Measurements from ENCODE around the gene SPTBN2. TPM values are rescaled to one million over a fixed set of nuclear protein-coding genes. Genes with fewer than 3 reads are reported as not detected.
A peak's percentile ranks its signal among the peaks of the same experiment; 100 is the strongest.

Gene SPTBN2
- polyA plus RNA-seq (2011; rRNA removed) (4.4 and 5.8 TPM in 2 replicates), polyA plus RNA-seq (2017; fragmentation: RNase III; extraction: RNeasy Plus Mini Kit Qiagen cat#74134 plus additional on column Dnase treatment) (8.1 to 9.9 TPM (median 9.6 TPM) in 3 replicates), polyA minus RNA-seq (2011; rRNA and poly(A)+ RNA removed) (5.8 and 9.0 TPM in 2 replicates)
- 10.1 and 11.4 TPM in 2 replicates for polyA plus RNA-seq (2012; cell fraction: cytosol; rRNA removed)
- polyA plus RNA-seq (2012; cell fraction: nucleus; rRNA removed), result 40.6 and 42.2 TPM in 2 replicates

GRCh38 chr11:66728693-66729385 lies at the start of gene SPTBN2:
TSS of gene SPTBN2 (minus strand) at chr11:66729216. CDS start at chr11:66721240, 7,976 bp downstream.
- ChIA-PET POLR2A (interaction anchor here (0.7 to 1.3 kb wide), 2 partner anchors 15 to 91 kb away, joined by 3 to 4 read pairs; partner anchors contain the start of gene RBM4), CTCF (interaction anchor here (0.6 to 2.2 kb wide), 5 partner anchors 10 to 588 kb away, joined by 3 to 6 read pairs (median 4); no protein-coding TSS in a partner anchor)
- Histone ChIP-seq H3K4me1 (peaks cover 7% of the 10 kb centered on the region), H3K27ac (peak within 1 kb of the TSS; percentile 81 to 83), H3K4me2 (peak within 1 kb of the TSS; percentile 85), H3K9me3 (no peaks in the 10 kb centered on the region), H3K4me3 (peak within 1 kb of the TSS; percentile 75)
- 83% methylated on average over 25 of the region's 25 CpGs for WGBS (ENCODE audit: missing lambda C conversion rate)
- ATAC-seq, result no peak; a peak in 1 of 6 replicates
- no peak for TF ChIP-seq SMC3 (IDR thresholded peaks at IDR 0.05)
- TF ChIP-seq EP300 (IDR thresholded peaks at IDR 0.05), result no peak
- TF ChIP-seq FOSL2 (IDR thresholded peaks at IDR 0.05), result no peak
- no peak for TF ChIP-seq FOSL2 (CRISPR knock-in tag; IDR thresholded peaks at IDR 0.05)
- no peak for TF ChIP-seq RNF2 (IDR thresholded peaks at IDR 0.05; ENCODE audit: borderline replicate concordance, low read depth)
- TF ChIP-seq MYC (IDR thresholded peaks at IDR 0.05; ENCODE audit: borderline replicate concordance, low read length), result no peak
- TF ChIP-seq, protein P1, sequence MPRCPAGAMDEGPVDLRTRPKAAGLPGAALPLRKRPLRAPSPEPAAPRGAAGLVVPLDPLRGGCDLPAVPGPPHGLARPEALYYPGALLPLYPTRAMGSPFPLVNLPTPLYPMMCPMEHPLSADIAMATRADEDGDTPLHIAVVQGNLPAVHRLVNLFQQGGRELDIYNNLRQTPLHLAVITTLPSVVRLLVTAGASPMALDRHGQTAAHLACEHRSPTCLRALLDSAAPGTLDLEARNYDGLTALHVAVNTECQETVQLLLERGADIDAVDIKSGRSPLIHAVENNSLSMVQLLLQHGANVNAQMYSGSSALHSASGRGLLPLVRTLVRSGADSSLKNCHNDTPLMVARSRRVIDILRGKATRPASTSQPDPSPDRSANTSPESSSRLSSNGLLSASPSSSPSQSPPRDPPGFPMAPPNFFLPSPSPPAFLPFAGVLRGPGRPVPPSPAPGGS (IDR thresholded peaks at IDR 0.05), result no peak
- TF ChIP-seq TP53 (CRISPR knock-in tag; IDR thresholded peaks at IDR 0.05), result no peak
- no peak for TF ChIP-seq KDM5A (IDR thresholded peaks at IDR 0.05)
- no peak for TF ChIP-seq HOXA7 (CRISPR knock-in tag; IDR thresholded peaks at IDR 0.05)
- TF ChIP-seq ZC3H11A (IDR thresholded peaks at IDR 0.05), result no peak
- no peak for TF ChIP-seq JUNB (IDR thresholded peaks at IDR 0.05)
- TF ChIP-seq ZNF302 (CRISPR knock-in tag; IDR thresholded peaks at IDR 0.05), result no peak
- TF ChIP-seq TFCP2L1 (CRISPR knock-in tag; IDR thresholded peaks at IDR 0.05), result no peak
- TF ChIP-seq FOSB (CRISPR knock-in tag; IDR thresholded peaks at IDR 0.05), result no peak
- TF ChIP-seq POLR2AphosphoS2 (conservative IDR thresholded peaks at IDR 0.05; ENCODE audit: low read length), result no peak
- TF ChIP-seq PBX3 (IDR thresholded peaks at IDR 0.05), result no peak
- no peak for TF ChIP-seq FOXS1 (CRISPR knock-in tag; IDR thresholded peaks at IDR 0.05)
- TF ChIP-seq, protein P2, sequence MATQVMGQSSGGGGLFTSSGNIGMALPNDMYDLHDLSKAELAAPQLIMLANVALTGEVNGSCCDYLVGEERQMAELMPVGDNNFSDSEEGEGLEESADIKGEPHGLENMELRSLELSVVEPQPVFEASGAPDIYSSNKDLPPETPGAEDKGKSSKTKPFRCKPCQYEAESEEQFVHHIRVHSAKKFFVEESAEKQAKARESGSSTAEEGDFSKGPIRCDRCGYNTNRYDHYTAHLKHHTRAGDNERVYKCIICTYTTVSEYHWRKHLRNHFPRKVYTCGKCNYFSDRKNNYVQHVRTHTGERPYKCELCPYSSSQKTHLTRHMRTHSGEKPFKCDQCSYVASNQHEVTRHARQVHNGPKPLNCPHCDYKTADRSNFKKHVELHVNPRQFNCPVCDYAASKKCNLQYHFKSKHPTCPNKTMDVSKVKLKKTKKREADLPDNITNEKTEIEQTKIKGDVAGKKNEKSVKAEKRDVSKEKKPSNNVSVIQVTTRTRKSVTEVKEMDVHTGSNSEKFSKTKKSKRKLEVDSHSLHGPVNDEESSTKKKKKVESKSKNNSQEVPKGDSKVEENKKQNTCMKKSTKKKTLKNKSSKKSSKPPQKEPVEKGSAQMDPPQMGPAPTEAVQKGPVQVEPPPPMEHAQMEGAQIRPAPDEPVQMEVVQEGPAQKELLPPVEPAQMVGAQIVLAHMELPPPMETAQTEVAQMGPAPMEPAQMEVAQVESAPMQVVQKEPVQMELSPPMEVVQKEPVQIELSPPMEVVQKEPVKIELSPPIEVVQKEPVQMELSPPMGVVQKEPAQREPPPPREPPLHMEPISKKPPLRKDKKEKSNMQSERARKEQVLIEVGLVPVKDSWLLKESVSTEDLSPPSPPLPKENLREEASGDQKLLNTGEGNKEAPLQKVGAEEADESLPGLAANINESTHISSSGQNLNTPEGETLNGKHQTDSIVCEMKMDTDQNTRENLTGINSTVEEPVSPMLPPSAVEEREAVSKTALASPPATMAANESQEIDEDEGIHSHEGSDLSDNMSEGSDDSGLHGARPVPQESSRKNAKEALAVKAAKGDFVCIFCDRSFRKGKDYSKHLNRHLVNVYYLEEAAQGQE (IDR thresholded peaks at IDR 0.05), result no peak
- TF ChIP-seq HEYL (CRISPR knock-in tag; IDR thresholded peaks at IDR 0.05), result no peak
- TF ChIP-seq USF2 (IDR thresholded peaks at IDR 0.05), result no peak
- no peak for FAIRE-seq
- DNase-seq (ENCODE audit: low read depth in 1 of 2, low spot score in 1 of 2), result no peak
